Activated B cell treated with CpG ODN at 0.5 μM for 24 hours (primary cell): ENCODE data around the gene SLC23A3. TPM values are rescaled to one million over a fixed set of nuclear protein-coding genes. Genes with fewer than 3 reads are reported as not detected.

ENCODE experiments used
- ATAC-seq: fragments of 200-7000 bp; cut with Tn5 transposase; one replicate; pipeline ENCODE4 v1.10.0; 2021; ENCODE audit warnings: low read depth, mild to moderate bottlenecking, moderate library complexity
- CTCF ChIA-PET: fragments of 350-600 bp; sonication (Branson Sonifier 250); formaldehyde crosslinking; loops from one replicate; lab custom pipeline; 2021; ENCODE audit warnings: antibody characterized with exemption; lab: Charles Lee
- POLR2A ChIA-PET: fragments of 350-600 bp; sonication (Branson Sonifier 250); formaldehyde crosslinking; loops from one replicate; lab custom pipeline; 2021; ENCODE audit warnings: antibody characterized with exemption; lab: Charles Lee
- DNase-seq: peaks from one replicate; pipeline ENCODE4 v3.0.0; 2022
- H3K27ac Mint-ChIP-seq: one replicate; pipeline ENCODE4 v1.8.0; 2020; ENCODE audit warnings: mixed read lengths
- H3K27me3 Mint-ChIP-seq: one replicate; pipeline ENCODE4 v1.8.0; 2021; ENCODE audit warnings: mixed read lengths
- H3K36me3 Mint-ChIP-seq: one replicate; pipeline ENCODE4 v1.8.0; 2021; ENCODE audit warnings: low read depth, mixed read lengths
- H3K4me1 Mint-ChIP-seq: one replicate; pipeline ENCODE4 v1.8.0; 2021; ENCODE audit warnings: mixed read lengths
- H3K4me3 Mint-ChIP-seq: one replicate; pipeline ENCODE4 v1.8.0; 2020; ENCODE audit warnings: mild to moderate bottlenecking, mixed read lengths
- H3K9me3 Mint-ChIP-seq: one replicate; pipeline ENCODE4 v1.8.0; 2020; ENCODE audit warnings: mixed read lengths
- CTCF ChIP-seq: fragments of 200-600 bp; IDR thresholded peaks from one replicate; pipeline ENCODE4 v1.8.0; 2022; ENCODE audit warnings: antibody characterized with exemption, mild to moderate bottlenecking
- intact Hi-C: fragments of 100-400 bp; cut with micrococcal nuclease; formaldehyde crosslinking; loops from one replicate; pipeline ENCODE4 v1.15.1; 2024
- total RNA-seq: library from RNA; stranded (reverse); gene quantifications from 2 replicates; pipeline ENCODE4 v1.2.3, GENCODE V29; 2022

The SLC23A3 gene
- total RNA-seq, 1 donor from 2014 or later: 4.9 TPM

DNA sequence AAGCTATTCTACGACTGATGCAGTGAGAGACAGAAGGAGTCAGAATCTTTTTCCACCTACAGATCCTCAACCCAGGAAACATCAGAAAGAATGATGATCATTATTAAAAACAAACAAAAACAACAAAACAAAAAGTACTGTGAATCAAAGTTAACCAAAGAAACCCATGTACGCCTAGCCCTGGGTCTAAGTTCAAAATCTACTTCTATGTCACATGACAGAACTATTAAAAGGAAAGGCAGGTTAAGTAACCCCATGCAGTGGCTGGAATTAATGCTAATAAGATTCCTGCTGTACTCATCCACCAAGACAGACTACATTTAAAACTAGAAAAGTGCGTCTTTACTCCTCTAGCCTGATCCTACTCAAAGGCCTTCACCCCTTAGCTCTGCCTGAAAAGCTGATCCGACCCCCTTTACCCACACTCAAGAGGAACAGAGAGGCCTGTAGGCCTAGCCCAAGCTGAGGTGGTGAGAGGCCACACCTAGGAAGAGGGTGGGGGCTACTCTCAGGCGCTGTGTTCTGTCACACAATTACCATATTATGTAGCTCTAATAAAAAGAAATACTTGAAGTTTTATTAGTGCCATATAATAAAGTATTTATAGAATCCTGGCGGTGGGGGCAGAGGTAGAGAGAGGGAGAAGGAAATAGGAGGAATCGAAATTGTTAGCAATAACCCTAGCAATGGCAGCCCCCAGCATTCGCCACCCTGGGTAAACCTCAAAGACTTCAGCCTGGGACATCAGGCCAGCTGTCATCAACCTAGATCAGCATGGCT lies 46.3 kb downstream of the SLC23A3 start:
- ATAC-seq (no peak), DNase-seq (no peak)
- Mint-ChIP-seq H3K36me3 (peaks cover 28% of the 10 kb centered on the region), H3K4me1 (no peaks in the 10 kb centered on the region), H3K27ac (no peak overlapping the region), H3K4me3 (no peak overlapping the region), H3K27me3 (no peaks in the 10 kb centered on the region), H3K9me3 (no peaks in the 10 kb centered on the region)
- intact Hi-C loops: no loop called here
- ChIA-PET POLR2A (no interaction called here), CTCF (interaction anchor here (0.5 to 3.6 kb wide), 3 partner anchors 50 to 178 kb away, joined by 3 to 11 read pairs (median 3); no protein-coding TSS in a partner anchor)
- no peak for TF ChIP-seq CTCF

DNA sequence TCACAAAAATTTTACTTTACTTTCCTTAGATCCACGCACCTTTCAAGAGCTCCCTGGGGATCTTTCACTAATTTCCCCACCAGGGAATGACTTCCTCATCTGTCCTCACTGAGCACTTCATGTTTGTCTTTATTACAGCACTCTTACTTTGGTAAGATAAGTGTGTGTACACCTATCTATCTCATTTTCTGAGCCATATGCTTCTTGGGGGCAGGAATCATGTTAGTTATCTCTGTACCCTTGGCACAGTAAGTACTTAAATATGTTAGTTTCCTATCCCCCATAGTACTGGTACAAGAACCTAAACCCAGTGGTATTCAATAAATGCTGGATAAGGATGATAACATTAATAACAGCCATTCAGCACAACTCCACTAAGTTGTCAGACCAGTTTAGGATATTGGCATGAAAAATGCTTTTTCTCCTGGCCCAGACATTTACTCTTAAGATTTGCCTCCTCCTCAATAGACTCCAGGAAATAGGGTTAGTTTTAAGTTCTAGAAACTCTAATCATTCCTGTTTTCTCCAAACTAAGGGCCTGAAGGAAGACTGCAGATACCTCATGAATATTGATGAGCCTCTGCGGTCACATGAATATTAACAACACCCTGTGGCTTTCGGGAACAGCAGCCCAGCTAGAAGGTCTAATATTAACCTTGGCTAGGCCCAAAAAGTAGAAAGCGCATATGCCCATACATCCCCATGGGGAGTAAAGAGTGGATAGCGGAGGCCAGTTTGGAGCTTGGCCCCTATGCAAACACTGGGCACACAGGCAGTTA lies 47.4 kb downstream of the SLC23A3 start:
- ATAC-seq (no peak), DNase-seq (no peak)
- peaks cover 28% of the 10 kb centered on the region for H3K36me3 Mint-ChIP-seq
- H3K27ac Mint-ChIP-seq: no peak overlapping the region
- no peaks in the 10 kb centered on the region for H3K4me1 Mint-ChIP-seq
- CTCF ChIA-PET: interaction anchor here (1.2 to 3.6 kb wide), 3 partner anchors 64 to 179 kb away, joined by 3 to 11 read pairs (median 3); no protein-coding TSS in a partner anchor
- no peaks in the 10 kb centered on the region for H3K27me3 Mint-ChIP-seq
- no peak overlapping the region for H3K4me3 Mint-ChIP-seq
- H3K9me3 Mint-ChIP-seq: no peaks in the 10 kb centered on the region
- POLR2A ChIA-PET: interaction anchor here (0.6 kb wide), 2 partner anchors 14 to 107 kb away, joined by 4 to 6 read pairs; no protein-coding TSS in a partner anchor
- no peak for TF ChIP-seq CTCF
- intact Hi-C loops: no loop called here

DNA sequence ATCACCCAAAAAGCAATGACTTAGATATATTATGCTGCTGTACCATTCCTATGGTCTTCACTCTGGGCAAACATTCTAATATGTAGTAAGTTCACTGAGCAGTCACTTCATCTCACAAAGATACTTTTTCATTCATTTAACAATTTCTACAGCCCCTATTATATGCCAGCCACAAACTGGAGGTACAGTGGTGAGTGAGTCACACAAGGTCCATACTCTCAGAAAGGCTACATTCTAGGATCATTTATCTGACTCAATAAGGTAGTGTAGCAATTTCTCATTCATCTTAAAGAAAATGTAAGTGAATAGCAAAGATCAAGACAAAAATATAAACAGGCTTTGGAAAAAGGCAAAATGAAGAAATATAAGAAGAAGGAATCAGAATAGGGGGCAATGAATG lies 49.7 kb downstream of the SLC23A3 start:
- intact Hi-C loops: no loop called here
- no peak for DNase-seq
- CTCF ChIA-PET: interaction anchor here (0.7 to 4.4 kb wide), 20 partner anchors 11 to 268 kb away, joined by 3 to 39 read pairs (median 5); no protein-coding TSS in a partner anchor
- Mint-ChIP-seq H3K36me3 (peaks cover 26% of the 10 kb centered on the region), H3K27ac (no peak overlapping the region), H3K9me3 (no peaks in the 10 kb centered on the region), H3K4me1 (no peaks in the 10 kb centered on the region), H3K27me3 (no peaks in the 10 kb centered on the region), H3K4me3 (no peak overlapping the region)
- no peak for ATAC-seq
- POLR2A ChIA-PET: no interaction called here
- no peak for TF ChIP-seq CTCF

DNA sequence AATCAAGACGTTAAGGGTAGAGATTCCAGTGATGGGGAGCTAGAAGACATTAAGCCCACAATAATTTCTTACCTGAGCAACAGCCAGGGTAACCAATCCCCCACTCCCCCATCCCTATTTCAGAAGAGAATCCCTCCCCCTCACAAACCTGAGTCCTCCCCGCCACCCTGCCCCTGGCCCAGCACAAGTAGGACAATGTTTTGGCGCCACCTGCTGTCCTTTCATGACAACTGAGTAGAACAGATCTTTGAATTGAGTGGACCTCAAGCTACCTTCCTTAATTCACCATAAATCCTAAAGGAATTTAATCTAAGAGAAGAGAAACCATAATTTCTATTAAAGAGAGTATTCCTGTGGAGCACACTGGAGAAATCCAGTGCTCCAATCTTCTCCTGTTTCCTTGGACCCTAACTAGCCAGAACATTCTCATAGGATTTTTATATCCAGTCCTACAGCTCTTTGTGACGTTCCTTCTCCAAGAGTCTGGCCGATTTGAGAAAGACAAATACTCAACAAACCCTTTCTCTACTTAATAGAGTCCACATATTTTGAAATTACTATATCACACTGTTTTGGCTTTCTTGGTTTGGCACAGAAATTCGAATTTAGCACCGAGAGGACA lies 50.3 kb downstream of the SLC23A3 start:
- no peak overlapping the region for H3K27ac Mint-ChIP-seq
- ChIA-PET CTCF (interaction anchor here (0.7 to 4.4 kb wide), 19 partner anchors 10 to 268 kb away, joined by 3 to 39 read pairs (median 5); no protein-coding TSS in a partner anchor), POLR2A (no interaction called here)
- H3K27me3 Mint-ChIP-seq: no peaks in the 10 kb centered on the region
- peaks cover 26% of the 10 kb centered on the region for H3K36me3 Mint-ChIP-seq
- DNase-seq (peak; percentile 27), ATAC-seq (peak; percentile 50)
- no peaks in the 10 kb centered on the region for H3K9me3 Mint-ChIP-seq
- no peaks in the 10 kb centered on the region for H3K4me1 Mint-ChIP-seq
- intact Hi-C loops: loop anchor here (1.0 to 5.0 kb wide), 4 partner anchors 61 to 266 kb away; no protein-coding TSS in a partner anchor
- no peak for TF ChIP-seq CTCF
- H3K4me3 Mint-ChIP-seq: no peak overlapping the region
